OCI-LY1 (cell line): ENCODE measurements around the gene GLIPR1L1.

Experiments
- H2AFZ ChIP-seq: fragments of 200-600 bp; sonication (generic), shearing (Covaris generic); 2 replicates; pipeline ENCODE4 v1.6.0; 2014; ENCODE audit warnings: antibody characterized with exemption, mild to moderate bottlenecking, low read length
- H3F3A ChIP-seq: fragments of 200-600 bp; sonication (generic), shearing (Covaris generic); 2 replicates; pipeline ENCODE4 v1.6.0; 2014; ENCODE audit warnings: mild to moderate bottlenecking, antibody characterized with exemption, low read length, moderate library complexity; ENCODE audit not compliant: insufficient read depth
- H3K27ac ChIP-seq: fragments of 200-600 bp; sonication (generic); 2 replicates; pipeline ENCODE4 v1.5.1; 2014; ENCODE audit warnings: low read length, mixed run types, mild to moderate bottlenecking, low read depth; ENCODE audit not compliant: poor library complexity, severe bottlenecking
- H3K27me3 ChIP-seq: fragments of 200-600 bp; sonication (generic); 2 replicates; pipeline ENCODE4 v1.6.0; 2014; ENCODE audit warnings: antibody characterized with exemption, mild to moderate bottlenecking, low read length, moderate library complexity; ENCODE audit not compliant: insufficient read depth
- H3K36me3 ChIP-seq: fragments of 200-600 bp; sonication (generic); 2 replicates; pipeline ENCODE4 v1.6.1; 2014; ENCODE audit warnings: mild to moderate bottlenecking, antibody characterized with exemption, low read length, moderate library complexity, mixed read lengths; ENCODE audit not compliant: insufficient read depth
- H3K4me1 ChIP-seq: fragments of 200-600 bp; sonication (generic); 2 replicates; pipeline ENCODE4 v1.5.1; 2014; ENCODE audit warnings: mild to moderate bottlenecking, low read length, moderate library complexity; ENCODE audit not compliant: insufficient read depth, severe bottlenecking
- H3K4me2 ChIP-seq: fragments of 200-600 bp; sonication (generic), shearing (Covaris generic); 2 replicates; pipeline ENCODE4 v1.6.1; 2014; ENCODE audit warnings: low read length
- H3K4me3 ChIP-seq: fragments of 200-600 bp; sonication (generic); 2 replicates; pipeline ENCODE4 v1.5.1; 2014; ENCODE audit warnings: low read length, low read depth, mild to moderate bottlenecking, mixed read lengths; ENCODE audit not compliant: poor library complexity, severe bottlenecking
- H3K79me2 ChIP-seq: fragments of 200-600 bp; shearing (Covaris generic); 2 replicates; pipeline ENCODE4 v1.6.1; 2016; ENCODE audit warnings: mixed run types, low read length, mixed read lengths; ENCODE audit not compliant: insufficient read depth
- H3K9ac ChIP-seq: fragments of 200-600 bp; sonication (generic), shearing (Covaris generic); 2 replicates; pipeline ENCODE4 v1.6.1; 2014; ENCODE audit warnings: mild to moderate bottlenecking, low read length, mixed read lengths
- H3K9me2 ChIP-seq: fragments of 200-600 bp; sonication (generic), shearing (Covaris generic); 2 replicates; pipeline ENCODE4 v1.6.1; 2014; ENCODE audit warnings: low read depth, mild to moderate bottlenecking, low read length, mixed read lengths
- H3K9me3 ChIP-seq: fragments of 200-600 bp; shearing (Covaris generic); 2 replicates; pipeline ENCODE4 v1.6.1; 2014; ENCODE audit warnings: low read length, mixed read lengths
- H4K20me1 ChIP-seq: fragments of 200-600 bp; sonication (generic), shearing (Covaris generic); 2 replicates; pipeline ENCODE4 v1.6.0; 2016; ENCODE audit warnings: mild to moderate bottlenecking, low read length; ENCODE audit not compliant: insufficient read depth
- CTCF ChIP-seq: fragments of 200-600 bp; sonication (generic), shearing (Covaris generic); IDR thresholded peaks from 2 replicates; pipeline ENCODE4 v1.5.1; 2017; ENCODE audit warnings: mild to moderate bottlenecking, antibody characterized with exemption, low read length, moderate library complexity, mixed read lengths
- EZH2 ChIP-seq: fragments of 200-600 bp; sonication (generic), shearing (Covaris generic); IDR thresholded peaks from 2 replicates; pipeline ENCODE4 v1.8.0; 2017; ENCODE audit warnings: borderline replicate concordance, mixed run types, mild to moderate bottlenecking, antibody characterized with exemption, low read length, moderate library complexity, mixed read lengths

The GLIPR1L1 gene

GRCh38 chr12:75414671-75415070 is 80.2 kb downstream of the GLIPR1L1 start:
- TF ChIP-seq EZH2 (no peak), CTCF (no peak)
- no peak overlapping the region for H3K4me3 ChIP-seq
- no peaks in the 10 kb centered on the region for H3F3A ChIP-seq
- no peaks in the 10 kb centered on the region for H3K4me1 ChIP-seq
- H3K9me3 ChIP-seq = no peaks in the 10 kb centered on the region
- H2AFZ ChIP-seq = no peak overlapping the region
- H3K27me3 ChIP-seq = no peaks in the 10 kb centered on the region
- H4K20me1 ChIP-seq = no peaks in the 10 kb centered on the region
- no peaks in the 10 kb centered on the region for H3K36me3 ChIP-seq
- no peaks in the 10 kb centered on the region for H3K79me2 ChIP-seq
- no peaks in the 10 kb centered on the region for H3K9me2 ChIP-seq
- H3K27ac ChIP-seq = no peak overlapping the region
- no peak overlapping the region for H3K4me2 ChIP-seq
- no peak overlapping the region for H3K9ac ChIP-seq

DNA sequence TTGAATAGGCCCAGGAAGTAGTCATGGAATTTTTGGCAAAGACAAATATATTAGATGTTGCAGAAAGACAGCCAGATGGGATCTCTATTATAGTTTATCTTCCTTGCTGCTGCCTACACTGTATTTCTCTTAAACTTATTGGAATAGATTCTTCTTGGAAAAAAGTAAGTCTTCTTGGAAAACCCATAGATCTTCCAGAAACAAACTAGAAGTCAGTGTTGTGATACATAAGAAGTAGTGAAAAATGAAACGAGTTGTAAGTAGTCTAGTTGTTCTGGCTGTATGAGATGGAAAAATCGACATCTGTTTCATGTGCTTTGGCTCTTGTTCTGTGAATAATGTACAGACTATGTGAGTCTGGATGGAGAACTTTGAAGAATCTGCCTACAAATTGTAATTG is 85.4 kb downstream of the GLIPR1L1 start:
- TF ChIP-seq CTCF (no peak), EZH2 (no peak)
- no peak overlapping the region for H3K4me3 ChIP-seq
- H3K9me2 ChIP-seq = no peaks in the 10 kb centered on the region
- no peaks in the 10 kb centered on the region for H3K9me3 ChIP-seq
- H3K9ac ChIP-seq = no peak overlapping the region
- H3K4me1 ChIP-seq = no peaks in the 10 kb centered on the region
- H3F3A ChIP-seq = no peaks in the 10 kb centered on the region
- no peaks in the 10 kb centered on the region for H3K27me3 ChIP-seq
- no peaks in the 10 kb centered on the region for H3K79me2 ChIP-seq
- H3K4me2 ChIP-seq = no peak overlapping the region
- no peaks in the 10 kb centered on the region for H4K20me1 ChIP-seq
- no peaks in the 10 kb centered on the region for H3K36me3 ChIP-seq
- no peak overlapping the region for H3K27ac ChIP-seq
- H2AFZ ChIP-seq = no peak overlapping the region
